Endodermal cell (in vitro differentiated cells): ENCODE data around the gene IL13RA1. TPM values are rescaled to one million over a fixed set of nuclear protein-coding genes. Genes with fewer than 3 reads are reported as not detected.

Source experiments
- DNase-seq: peaks from one replicate; pipeline ENCODE4 v3.0.0-alpha.2; 2017
- H3K27ac ChIP-seq: 2 replicates; pipeline ENCODE4 v1.5.1; 2013; ENCODE audit warnings: mild to moderate bottlenecking, low read depth, low read length, moderate library complexity
- H3K27me3 ChIP-seq: 2 replicates; pipeline ENCODE4 v1.6.1; 2013; ENCODE audit warnings: mild to moderate bottlenecking, low read length, moderate library complexity; ENCODE audit not compliant: insufficient read depth, control insufficient read depth, poor library complexity, severe bottlenecking
- H3K36me3 ChIP-seq: 2 replicates; pipeline ENCODE4 v1.7.0; 2013; ENCODE audit warnings: mild to moderate bottlenecking, low read length, moderate library complexity; ENCODE audit not compliant: control insufficient read depth, insufficient read depth
- H3K4me1 ChIP-seq: one replicate; pipeline ENCODE4 v1.7.0; 2013; ENCODE audit warnings: low read length; ENCODE audit not compliant: control insufficient read depth, insufficient read depth
- H3K4me3 ChIP-seq: 2 replicates; pipeline ENCODE4 v1.5.1; 2013; ENCODE audit warnings: mild to moderate bottlenecking, low read length, moderate library complexity
- H3K9ac ChIP-seq: 2 replicates; pipeline ENCODE4 v1.6.1; 2013; ENCODE audit warnings: mild to moderate bottlenecking, low read length, moderate library complexity; ENCODE audit not compliant: poor library complexity, severe bottlenecking; ENCODE audit errors: extremely low read depth
- H3K9me3 ChIP-seq: 2 replicates; pipeline ENCODE4 v1.6.1; 2013; ENCODE audit warnings: mild to moderate bottlenecking, low read length, moderate library complexity; ENCODE audit not compliant: control insufficient read depth
- H3K27ac Mint-ChIP-seq: 2 replicates; pipeline ENCODE4 v1.8.0; 2020; ENCODE audit warnings: mixed read lengths
- H3K27me3 Mint-ChIP-seq: 2 replicates; pipeline ENCODE4 v1.8.0; 2021; ENCODE audit warnings: mild to moderate bottlenecking, mixed read lengths; ENCODE audit not compliant: insufficient read depth
- H3K36me3 Mint-ChIP-seq: 2 replicates; pipeline ENCODE4 v1.8.0; 2020; ENCODE audit warnings: low read depth, mixed read lengths
- H3K4me1 Mint-ChIP-seq: 2 replicates; pipeline ENCODE4 v1.8.0; 2020; ENCODE audit warnings: mixed read lengths
- H3K4me3 Mint-ChIP-seq: 2 replicates; pipeline ENCODE4 v1.8.0; 2020; ENCODE audit warnings: mild to moderate bottlenecking, moderate library complexity, mixed read lengths
- H3K9me3 Mint-ChIP-seq: 2 replicates; pipeline ENCODE4 v1.8.0; 2020; ENCODE audit warnings: mild to moderate bottlenecking, mixed read lengths
- CTCF ChIP-seq: fragments of 200-600 bp; sonication (generic); conservative IDR thresholded peaks from 2 replicates; pipeline ENCODE4 v1.5.0; 2021; ENCODE audit warnings: antibody characterized with exemption, mild to moderate bottlenecking
- WGBS, 2 experiments: methylation state at CpG; one replicate each; pipeline versions ENCODE4 v1.1.5 to v1.1.7; 2013; ENCODE audit warnings: missing lambda C conversion rate in 2 of 2, mixed read lengths in 1 of 2; ENCODE audit not compliant: insufficient coverage in 1 of 2, insufficient read length in 1 of 2; 5-methylcytosine and 5-hydroxymethylcytosine counted together
- long read RNA-seq, 4 experiments: library from polyadenylated mRNA in 2 of 4; library from RNA in 1 of 4; library from capped mRNA in 1 of 4; stranded (forward) in 3 of 4; unstranded in 1 of 4; transcript quantifications; one replicate each; pipeline ENCODE4 v2.0.0, GENCODE V29; 2020 to 2021; ENCODE audit warnings: inconsistent platforms in 1 of 4
- polyA plus RNA-seq, 2 experiments: library from polyadenylated mRNA; stranded (reverse); fragments of 50-300 nt; gene quantifications; one replicate each; pipeline ENCODE4 v1.2.3, GENCODE V29; 2013
- total RNA-seq, 2 donors: library from RNA; stranded (reverse); fragmentation: NEBNext Ultra II Directional in 1 of 2; extraction: Animal tissue kit (Norgen Biotek cat#: 25700) in 1 of 2; gene quantifications; 2 replicates in 1 of 2; 3 replicates in 1 of 2; pipeline ENCODE4 v1.2.1, GENCODE V29; 2021

The IL13RA1 gene
- total RNA-seq: 10 to 100 TPM; 27.8 to 32.9 TPM
- 16.5 TPM for polyA plus RNA-seq (2013, experiment 1 of 2)
- 17.6 TPM for polyA plus RNA-seq (2013, experiment 2 of 2)
- long read RNA-seq, experiment 1, partial matches to known transcripts: 2 of 8 reads
- long read RNA-seq, experiment 1, other reads (novel, unspliced or antisense): 6 of 8 reads
- long read RNA-seq, experiment 2, full-length matches to known transcripts: 89 of 106 reads
- long read RNA-seq, experiment 2, partial matches to known transcripts: 1 of 106 reads
- long read RNA-seq, experiment 2, other reads (novel, unspliced or antisense): 16 of 106 reads
- long read RNA-seq, experiment 3, full-length matches to known transcripts: 18 of 30 reads
- long read RNA-seq, experiment 3, partial matches to known transcripts: 5 of 30 reads
- long read RNA-seq, experiment 3, other reads (novel, unspliced or antisense): 7 of 30 reads
- long read RNA-seq, experiment 4, partial matches to known transcripts: 0 of 20 reads
- long read RNA-seq, experiment 4, other reads (novel, unspliced or antisense): 20 of 20 reads

GRCh38 chrX:118726887-118727685, at the start of gene IL13RA1:
Gene IL13RA1, plus strand, starts transcription at chrX:118727606. Its CDS starts 33 bp downstream, at chrX:118727639.
- Mint-ChIP-seq H3K9me3 (peaks cover 51% of the 10 kb centered on the region), H3K4me3 (peak within 1 kb of the TSS; percentile 70), H3K36me3 (no peaks in the 10 kb centered on the region), H3K27ac (peak within 1 kb of the TSS; percentile 72), H3K27me3 (peaks cover 1% of the 10 kb centered on the region), H3K4me1 (peaks cover 33% of the 10 kb centered on the region)
- H3K9ac ChIP-seq: peak within 1 kb of the TSS; percentile 47
- peak; percentile 91 for DNase-seq
- H3K27ac ChIP-seq: peak within 1 kb of the TSS; percentile 47
- TF ChIP-seq CTCF: no peak
- no peaks in the 10 kb centered on the region for H3K4me1 ChIP-seq
- WGBS, 2 experiments: 7% methylated on average over 55 of the region's 56 CpGs; no CpG with 5 or more reads in 1 of the 2 experiments
- H3K27me3 ChIP-seq: no peaks in the 10 kb centered on the region
- H3K36me3 ChIP-seq: no peaks in the 10 kb centered on the region
- peak within 1 kb of the TSS; percentile 81 for H3K4me3 ChIP-seq
- peaks cover 6% of the 10 kb centered on the region for H3K9me3 ChIP-seq

DNA sequence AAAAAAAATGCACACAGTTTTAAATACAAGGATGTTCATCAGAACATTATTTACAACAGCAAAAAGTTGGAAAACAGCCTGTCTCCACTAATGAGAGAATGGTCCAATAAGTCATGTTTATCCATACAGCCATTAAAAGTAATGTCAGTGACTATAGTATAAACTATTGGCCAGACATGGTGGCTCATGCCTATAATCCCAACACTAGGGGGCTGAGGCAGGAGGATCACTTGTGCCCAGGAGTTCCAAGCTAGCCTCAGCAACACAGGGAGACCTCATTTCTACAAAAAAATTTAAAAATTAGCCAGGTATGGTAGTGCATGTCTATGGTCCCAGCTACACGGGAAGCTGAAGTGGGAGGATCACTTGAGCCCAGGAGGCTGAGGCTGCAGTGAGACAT, 48.1 kb upstream of the IL13RA1 start:
- Histone ChIP-seq H3K27me3 (no peaks in the 10 kb centered on the region), H3K4me1 (peaks cover 3% of the 10 kb centered on the region), H3K9ac (no peak overlapping the region), H3K36me3 (no peaks in the 10 kb centered on the region), H3K9me3 (no peaks in the 10 kb centered on the region), H3K4me3 (no peak overlapping the region), H3K27ac (no peak overlapping the region)
- H3K27me3 Mint-ChIP-seq: no peaks in the 10 kb centered on the region
- H3K36me3 Mint-ChIP-seq: no peaks in the 10 kb centered on the region
- peaks cover 28% of the 10 kb centered on the region for H3K9me3 Mint-ChIP-seq
- no peak overlapping the region for H3K4me3 Mint-ChIP-seq
- no peaks in the 10 kb centered on the region for H3K4me1 Mint-ChIP-seq
- peak; percentile 56 for TF ChIP-seq CTCF
- H3K27ac Mint-ChIP-seq: no peak overlapping the region
- peak; percentile 45 for DNase-seq
- 0% methylated on average over 1 of the region's 1 CpG; no CpG with 5 or more reads in 1 of the 2 experiments for WGBS, 2 experiments

DNA sequence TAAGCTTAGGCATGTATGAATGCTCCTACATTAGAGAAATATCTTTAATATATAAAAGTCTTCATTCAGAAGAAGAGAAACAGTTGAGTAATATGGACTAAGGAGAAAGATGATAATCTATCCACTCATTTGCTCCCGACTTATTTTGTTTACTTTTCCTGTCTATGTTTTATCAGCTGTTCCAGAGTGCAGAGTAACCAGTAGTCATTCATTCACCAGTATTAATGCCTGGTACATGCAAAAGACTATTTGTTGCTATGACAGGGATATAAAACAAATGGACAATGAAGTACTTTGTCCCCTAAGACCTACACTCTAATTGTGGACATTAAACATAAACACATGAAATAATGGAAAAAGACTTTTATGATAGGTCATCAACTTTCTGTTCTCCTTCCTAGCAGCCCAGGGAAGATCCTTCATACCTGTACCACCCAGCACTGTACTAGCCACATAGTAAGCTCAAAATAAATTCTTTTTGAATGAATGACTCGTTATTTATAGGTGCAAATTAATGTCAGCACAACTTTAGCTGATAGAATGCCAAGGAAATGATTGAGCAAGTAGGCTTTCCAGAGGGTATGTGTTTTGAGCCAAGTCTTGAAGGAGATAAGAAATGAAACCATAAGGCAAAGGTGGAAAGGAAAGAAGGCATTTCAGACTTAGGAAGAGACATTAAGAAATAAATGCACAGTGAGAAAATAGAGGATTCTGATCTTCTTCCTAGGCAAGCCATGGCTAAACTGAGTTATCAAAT, 45.0 kb upstream of the IL13RA1 start:
- Mint-ChIP-seq H3K9me3 (peaks cover 24% of the 10 kb centered on the region), H3K27me3 (no peaks in the 10 kb centered on the region), H3K4me3 (no peak overlapping the region), H3K4me1 (no peaks in the 10 kb centered on the region), H3K27ac (no peak overlapping the region), H3K36me3 (no peaks in the 10 kb centered on the region)
- no peak for TF ChIP-seq CTCF
- H3K27me3 ChIP-seq: no peaks in the 10 kb centered on the region
- H3K4me1 ChIP-seq: peaks cover 3% of the 10 kb centered on the region
- no peak overlapping the region for H3K9ac ChIP-seq
- no peaks in the 10 kb centered on the region for H3K9me3 ChIP-seq
- H3K27ac ChIP-seq: no peak overlapping the region
- H3K4me3 ChIP-seq: no peak overlapping the region
- H3K36me3 ChIP-seq: no peaks in the 10 kb centered on the region
- 93% methylated on average over 2 of the region's 2 CpGs; no CpG with 5 or more reads in 1 of the 2 experiments for WGBS, 2 experiments
- DNase-seq: no peak
